ENCODE results near the gene MEAF6.

MEAF6 gene

DNA sequence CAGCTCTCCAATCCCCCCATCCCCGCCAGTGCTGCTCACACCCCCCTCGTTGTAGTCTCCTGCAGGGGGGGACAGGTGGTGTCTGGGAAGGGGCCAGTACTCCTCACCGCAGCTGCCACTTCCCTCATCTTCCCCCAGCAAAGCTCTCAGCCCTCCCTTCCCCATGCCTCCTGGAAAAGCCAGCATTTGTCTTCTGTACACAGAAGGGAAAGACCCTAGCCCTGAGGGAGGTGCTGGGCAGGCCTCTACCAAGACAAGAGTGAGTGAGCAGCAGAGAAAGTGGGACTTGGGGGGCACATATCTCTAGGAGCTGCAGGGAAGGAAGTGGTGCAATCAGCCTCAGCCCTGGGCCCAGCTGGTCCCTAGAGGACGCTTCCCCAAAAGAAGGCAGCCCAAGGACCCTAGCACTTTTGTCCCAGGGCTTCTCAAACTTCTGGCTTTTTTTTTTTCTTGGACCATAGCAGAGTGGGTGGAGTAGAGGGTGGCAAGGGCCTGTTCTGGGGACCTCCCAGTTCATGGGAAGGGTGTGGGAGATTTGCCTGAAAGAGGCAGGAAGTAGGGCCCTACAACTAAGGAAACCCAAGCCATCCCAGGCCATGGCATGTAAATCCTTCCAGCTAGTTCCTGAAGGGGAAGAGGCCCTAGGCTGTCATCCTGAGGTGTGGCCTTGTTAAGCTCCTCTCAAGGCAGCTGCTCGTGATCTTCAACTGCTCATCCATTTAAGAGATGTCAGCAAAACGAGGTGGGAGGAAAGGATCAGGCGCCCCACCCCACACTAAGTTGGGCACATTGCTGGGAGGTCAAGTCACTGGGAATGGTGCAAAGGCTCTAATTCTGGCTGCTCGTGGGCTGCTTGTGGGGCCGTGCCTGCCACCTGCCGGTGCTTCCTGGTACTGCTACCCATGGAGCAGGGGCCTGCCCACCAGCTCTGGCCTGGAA is 27.6 kb downstream of the MEAF6 start:
- TF ChIP-seq, protein P1, sequence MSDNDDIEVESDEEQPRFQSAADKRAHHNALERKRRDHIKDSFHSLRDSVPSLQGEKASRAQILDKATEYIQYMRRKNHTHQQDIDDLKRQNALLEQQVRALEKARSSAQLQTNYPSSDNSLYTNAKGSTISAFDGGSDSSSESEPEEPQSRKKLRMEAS (IDR thresholded peaks at IDR 0.05) = peak; percentile 33; the same call in 1 of the 2 replicates
- TF ChIP-seq RAD21 (IDR thresholded peaks at IDR 0.05; ENCODE audit: low read depth) = peak; percentile 84
- no peak for TF ChIP-seq EGR1 (IDR thresholded peaks at IDR 0.05)

DNA sequence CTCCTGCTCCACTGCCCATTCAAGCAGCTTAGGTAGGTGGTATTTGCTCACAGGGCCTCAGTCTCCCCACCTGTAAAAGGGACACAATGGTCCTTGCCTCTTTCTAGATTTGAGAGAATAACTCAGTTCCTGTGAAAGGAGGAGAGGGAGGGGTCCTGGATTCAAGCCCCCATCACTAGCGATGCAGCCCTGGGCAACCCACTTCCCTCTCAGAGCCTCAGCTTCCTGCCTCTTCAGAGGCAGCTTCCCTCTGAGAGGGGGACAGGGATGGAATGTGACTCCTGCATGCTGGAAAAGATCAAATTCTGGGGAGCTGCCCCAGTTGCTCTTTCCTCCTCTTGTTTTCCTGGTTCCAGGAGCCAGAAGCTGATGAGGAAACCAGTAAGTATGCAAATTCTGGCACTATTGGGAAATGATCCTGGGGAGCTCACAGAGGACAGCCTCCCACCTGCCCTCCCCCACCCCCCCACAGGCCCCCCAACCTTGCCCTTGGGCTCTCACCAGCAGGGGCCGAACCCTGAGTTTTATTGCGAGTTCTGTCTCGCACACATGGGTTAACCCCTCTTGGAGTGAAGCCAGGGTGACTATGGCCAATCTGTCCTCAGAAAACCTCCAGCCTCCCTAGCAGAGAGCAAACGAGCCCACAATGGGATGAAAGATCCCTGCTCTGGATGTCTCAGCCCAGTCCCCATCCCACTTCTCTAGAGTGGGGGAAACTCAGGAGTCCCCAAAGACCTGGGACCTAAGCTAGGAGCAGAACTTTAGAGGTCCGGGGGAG is 28.5 kb downstream of the MEAF6 start:
- TF ChIP-seq ZBTB7A (IDR thresholded peaks at IDR 0.05; ENCODE audit: low read depth) (no peak), CREB1 (IDR thresholded peaks at IDR 0.05; ENCODE audit: low read depth) (no peak)

DNA sequence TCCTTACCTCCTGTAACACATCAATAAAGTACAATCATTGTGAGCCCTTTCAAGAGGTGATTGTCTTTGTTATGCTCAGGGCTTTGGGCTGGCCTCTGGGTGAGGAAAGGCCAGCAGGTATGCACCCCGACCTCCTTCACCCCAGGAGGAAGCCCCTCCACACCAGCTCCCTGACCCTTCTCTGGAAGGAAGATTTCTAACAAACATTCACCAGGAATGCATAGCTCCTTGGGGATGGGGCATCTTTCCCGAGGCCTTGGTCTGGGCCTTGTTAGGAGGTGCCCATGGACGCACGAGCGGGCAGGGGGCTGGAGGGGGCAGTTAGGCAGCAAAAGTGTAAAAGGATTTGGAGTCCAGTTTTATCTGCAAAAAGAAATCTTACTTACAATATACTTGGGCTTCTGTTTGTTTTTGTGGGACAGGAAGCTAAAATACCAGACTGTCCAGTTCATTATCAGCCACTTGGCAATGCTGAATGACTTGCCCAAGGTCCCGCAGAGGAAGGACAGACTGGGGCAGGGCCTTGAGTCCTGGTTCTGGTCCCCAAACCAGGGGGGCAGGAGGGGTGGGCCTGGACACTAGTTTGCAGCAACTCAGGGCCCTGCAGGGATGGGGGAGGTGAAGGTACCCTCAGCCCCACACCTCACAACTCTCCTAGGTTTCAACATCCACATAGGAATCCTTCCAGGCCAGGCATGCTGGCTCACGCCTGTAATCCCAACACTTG is 30.1 kb downstream of the MEAF6 start:
- no peak for TF ChIP-seq TAF1 (IDR thresholded peaks at IDR 0.05; ENCODE audit: low read depth)

DNA sequence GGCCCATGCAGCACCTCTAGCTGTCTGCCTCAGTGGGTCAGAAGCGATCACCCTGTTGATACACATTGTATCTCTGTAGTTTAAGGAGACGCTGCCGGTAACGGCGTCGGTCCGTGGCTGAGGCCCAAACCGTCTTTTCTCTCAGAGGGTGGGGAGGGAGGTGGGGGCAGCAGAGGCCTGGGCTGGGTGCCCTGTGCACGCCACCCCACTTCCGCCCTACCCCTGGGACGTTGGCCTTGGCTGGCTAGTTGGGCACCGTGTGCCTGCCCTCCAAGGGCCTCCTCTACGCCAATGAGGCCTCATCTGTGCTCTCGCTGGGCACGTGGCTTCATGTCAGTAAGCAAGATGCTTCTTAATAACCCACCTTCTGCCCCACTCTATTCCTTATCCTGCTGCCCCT is 30.8 kb downstream of the MEAF6 start:
- no peak for TF ChIP-seq ZBTB7A (IDR thresholded peaks at IDR 0.05; ENCODE audit: low read depth)
- TF ChIP-seq NFIC (IDR thresholded peaks at IDR 0.05) = no peak
- TF ChIP-seq, protein P1 (IDR thresholded peaks at IDR 0.05) = no peak
- TF ChIP-seq YY1 (IDR thresholded peaks at IDR 0.05; ENCODE audit: low read depth) = no peak
- no peak for TF ChIP-seq TAF1 (IDR thresholded peaks at IDR 0.05; ENCODE audit: low read depth)
- no peak for TF ChIP-seq RAD21 (IDR thresholded peaks at IDR 0.05; ENCODE audit: low read depth)
- TF ChIP-seq EP300 (IDR thresholded peaks at IDR 0.05; ENCODE audit: borderline replicate concordance) = no peak
- no peak for TF ChIP-seq TEAD4 (IDR thresholded peaks at IDR 0.05)
- TF ChIP-seq, protein P2, sequence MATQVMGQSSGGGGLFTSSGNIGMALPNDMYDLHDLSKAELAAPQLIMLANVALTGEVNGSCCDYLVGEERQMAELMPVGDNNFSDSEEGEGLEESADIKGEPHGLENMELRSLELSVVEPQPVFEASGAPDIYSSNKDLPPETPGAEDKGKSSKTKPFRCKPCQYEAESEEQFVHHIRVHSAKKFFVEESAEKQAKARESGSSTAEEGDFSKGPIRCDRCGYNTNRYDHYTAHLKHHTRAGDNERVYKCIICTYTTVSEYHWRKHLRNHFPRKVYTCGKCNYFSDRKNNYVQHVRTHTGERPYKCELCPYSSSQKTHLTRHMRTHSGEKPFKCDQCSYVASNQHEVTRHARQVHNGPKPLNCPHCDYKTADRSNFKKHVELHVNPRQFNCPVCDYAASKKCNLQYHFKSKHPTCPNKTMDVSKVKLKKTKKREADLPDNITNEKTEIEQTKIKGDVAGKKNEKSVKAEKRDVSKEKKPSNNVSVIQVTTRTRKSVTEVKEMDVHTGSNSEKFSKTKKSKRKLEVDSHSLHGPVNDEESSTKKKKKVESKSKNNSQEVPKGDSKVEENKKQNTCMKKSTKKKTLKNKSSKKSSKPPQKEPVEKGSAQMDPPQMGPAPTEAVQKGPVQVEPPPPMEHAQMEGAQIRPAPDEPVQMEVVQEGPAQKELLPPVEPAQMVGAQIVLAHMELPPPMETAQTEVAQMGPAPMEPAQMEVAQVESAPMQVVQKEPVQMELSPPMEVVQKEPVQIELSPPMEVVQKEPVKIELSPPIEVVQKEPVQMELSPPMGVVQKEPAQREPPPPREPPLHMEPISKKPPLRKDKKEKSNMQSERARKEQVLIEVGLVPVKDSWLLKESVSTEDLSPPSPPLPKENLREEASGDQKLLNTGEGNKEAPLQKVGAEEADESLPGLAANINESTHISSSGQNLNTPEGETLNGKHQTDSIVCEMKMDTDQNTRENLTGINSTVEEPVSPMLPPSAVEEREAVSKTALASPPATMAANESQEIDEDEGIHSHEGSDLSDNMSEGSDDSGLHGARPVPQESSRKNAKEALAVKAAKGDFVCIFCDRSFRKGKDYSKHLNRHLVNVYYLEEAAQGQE (IDR thresholded peaks at IDR 0.05; ENCODE audit: low read depth) = no peak
- TF ChIP-seq TCF12 (IDR thresholded peaks at IDR 0.05; ENCODE audit: low read depth) = no peak
- TF ChIP-seq CEBPB (IDR thresholded peaks at IDR 0.05) = no peak
- TF ChIP-seq, protein P3, sequence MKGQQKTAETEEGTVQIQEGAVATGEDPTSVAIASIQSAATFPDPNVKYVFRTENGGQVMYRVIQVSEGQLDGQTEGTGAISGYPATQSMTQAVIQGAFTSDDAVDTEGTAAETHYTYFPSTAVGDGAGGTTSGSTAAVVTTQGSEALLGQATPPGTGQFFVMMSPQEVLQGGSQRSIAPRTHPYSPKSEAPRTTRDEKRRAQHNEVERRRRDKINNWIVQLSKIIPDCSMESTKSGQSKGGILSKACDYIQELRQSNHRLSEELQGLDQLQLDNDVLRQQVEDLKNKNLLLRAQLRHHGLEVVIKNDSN (IDR thresholded peaks at IDR 0.05) = no peak
- TF ChIP-seq FOXM1 (IDR thresholded peaks at IDR 0.05; ENCODE audit: borderline replicate concordance, low read depth) = no peak
- TF ChIP-seq EGR1 (IDR thresholded peaks at IDR 0.05) = no peak
- TF ChIP-seq CREB1 (IDR thresholded peaks at IDR 0.05; ENCODE audit: low read depth) = no peak

DNA sequence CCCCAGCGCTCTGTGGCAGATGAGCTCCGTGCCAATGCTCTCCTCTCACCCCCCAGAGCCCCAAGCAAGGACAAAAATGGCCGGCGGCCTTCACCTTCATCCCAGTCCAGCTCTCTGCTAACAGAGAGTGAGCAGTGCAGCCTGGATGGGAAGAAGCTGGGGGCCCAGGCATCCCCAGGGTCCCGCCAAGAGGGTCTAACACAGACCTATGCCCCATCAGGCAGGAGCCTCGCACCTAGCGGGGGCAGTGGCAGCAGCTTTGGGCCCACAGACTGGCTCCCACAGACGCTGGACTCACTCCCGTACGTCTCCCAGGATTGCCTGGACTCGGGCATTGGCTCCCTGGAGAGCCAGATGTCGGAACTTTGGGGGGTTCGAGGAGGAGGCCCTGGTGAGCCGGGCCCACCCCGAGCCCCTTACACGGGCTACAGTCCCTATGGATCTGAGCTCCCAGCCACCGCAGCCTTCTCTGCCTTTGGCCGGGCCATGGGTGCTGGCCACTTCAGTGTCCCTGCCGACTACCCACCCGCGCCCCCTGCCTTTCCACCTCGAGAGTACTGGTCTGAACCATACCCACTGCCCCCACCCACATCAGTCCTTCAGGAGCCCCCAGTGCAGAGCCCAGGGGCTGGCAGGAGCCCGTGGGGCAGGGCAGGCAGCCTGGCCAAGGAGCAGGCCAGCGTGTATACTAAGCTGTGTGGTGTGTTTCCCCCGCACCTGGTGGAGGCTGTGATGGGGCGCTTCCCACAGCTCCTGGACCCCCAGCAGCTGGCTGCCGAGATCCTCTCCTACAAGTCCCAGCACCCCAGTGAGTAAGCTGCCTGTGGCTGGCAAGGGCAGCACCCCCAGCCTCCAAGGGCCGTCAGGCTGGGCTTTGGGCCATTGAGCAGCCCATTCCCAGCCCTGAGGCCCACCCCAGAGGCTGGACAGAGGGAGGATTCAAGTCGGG is 31.5 kb downstream of the MEAF6 start:
- no peak for TF ChIP-seq EP300 (IDR thresholded peaks at IDR 0.05; ENCODE audit: borderline replicate concordance)
- no peak for TF ChIP-seq FOXM1 (IDR thresholded peaks at IDR 0.05; ENCODE audit: borderline replicate concordance, low read depth)
- no peak for TF ChIP-seq TCF12 (IDR thresholded peaks at IDR 0.05; ENCODE audit: low read depth)
- TF ChIP-seq NFIC (IDR thresholded peaks at IDR 0.05) = no peak
- no peak for TF ChIP-seq YY1 (IDR thresholded peaks at IDR 0.05; ENCODE audit: low read depth)
- TF ChIP-seq RAD21 (IDR thresholded peaks at IDR 0.05; ENCODE audit: low read depth) = no peak
- TF ChIP-seq CEBPB (IDR thresholded peaks at IDR 0.05) = no peak
- TF ChIP-seq TAF1 (IDR thresholded peaks at IDR 0.05; ENCODE audit: low read depth) = no peak
- TF ChIP-seq, protein P2 (IDR thresholded peaks at IDR 0.05; ENCODE audit: low read depth) = no peak
- TF ChIP-seq TEAD4 (IDR thresholded peaks at IDR 0.05) = no peak
- TF ChIP-seq ZBTB7A (IDR thresholded peaks at IDR 0.05; ENCODE audit: low read depth) = no peak
- TF ChIP-seq CREB1 (IDR thresholded peaks at IDR 0.05; ENCODE audit: low read depth) = no peak
- TF ChIP-seq, protein P1 (IDR thresholded peaks at IDR 0.05) = no peak
- no peak for TF ChIP-seq EGR1 (IDR thresholded peaks at IDR 0.05)
- TF ChIP-seq, protein P3 (IDR thresholded peaks at IDR 0.05) = no peak
